ENCODE measurements around the gene SMLR1. TPM values are rescaled to one million over a fixed set of nuclear protein-coding genes. Genes with fewer than 3 reads are reported as not detected.

The SMLR1 gene
- total and polyA plus RNA-seq, 7 donors = not detected

GRCh38 chr6:130810307-130811030, 16.7 kb upstream of the SMLR1 start:
- H3K27ac ChIP-seq = no peak overlapping the region
- H3K36me3 ChIP-seq (ENCODE audit: insufficient read depth in 1 of 2, low read depth in 1 of 2) = no peaks in the 10 kb centered on the region
- intact Hi-C loops (cut with DNase I) = no loop called here
- no peaks in the 10 kb centered on the region for H3K4me1 ChIP-seq
- DNase-seq (no peak), ATAC-seq (no peak)
- no peak for TF ChIP-seq CTCF (IDR thresholded peaks at IDR 0.05)
- WGBS, 3 donors = 54 to 63% (median 56%) methylated on average over 9 of the region's 9 CpGs
- no peak overlapping the region for H3K4me3 ChIP-seq
- no peaks in the 10 kb centered on the region for H3K27me3 ChIP-seq (ENCODE audit: insufficient read depth in 3 of 3, low read length in 2 of 3)
- no peaks in the 10 kb centered on the region for H3K9me3 ChIP-seq

- Histone ChIP-seq H3K27me3 (ENCODE audit: insufficient read depth in 3 of 3, low read length in 2 of 3) (no peaks in the 10 kb centered on the region), H3K9me3 (no peaks in the 10 kb centered on the region), H3K4me1 (no peaks in the 10 kb centered on the region), H3K27ac (no peak overlapping the region), H3K36me3 (ENCODE audit: insufficient read depth in 1 of 2, low read depth in 1 of 2) (no peaks in the 10 kb centered on the region), H3K4me3 (no peak overlapping the region)
- 87 to 94% (median 90%) methylated on average over 5 of the region's 5 CpGs for WGBS, 3 donors
- DNase-seq = no peak
- no peak for ATAC-seq
- intact Hi-C loops (cut with DNase I) = no loop called here
- TF ChIP-seq CTCF (IDR thresholded peaks at IDR 0.05) = no peak
Observed at GRCh38 chr6:130811932-130812331, 15.3 kb upstream of the SMLR1 start.

- 89 to 92% (median 90%) methylated on average over 3 of the region's 3 CpGs for WGBS, 3 donors
- Histone ChIP-seq H3K4me3 (no peak overlapping the region), H3K36me3 (ENCODE audit: insufficient read depth in 1 of 2, low read depth in 1 of 2) (no peaks in the 10 kb centered on the region), H3K27ac (no peak overlapping the region), H3K27me3 (ENCODE audit: insufficient read depth in 3 of 3, low read length in 2 of 3) (no peaks in the 10 kb centered on the region), H3K9me3 (no peaks in the 10 kb centered on the region), H3K4me1 (no peaks in the 10 kb centered on the region)
- DNase-seq (no peak), ATAC-seq (no peak)
- intact Hi-C loops (cut with DNase I) = no loop called here
- TF ChIP-seq CTCF (IDR thresholded peaks at IDR 0.05) = no peak
Observed at GRCh38 chr6:130814506-130814905, 12.7 kb upstream of the SMLR1 start.

GRCh38 chr6:130815200-130816071, 11.8 kb upstream of the SMLR1 start:
- no peaks in the 10 kb centered on the region for H3K27me3 ChIP-seq (ENCODE audit: insufficient read depth in 3 of 3, low read length in 2 of 3)
- WGBS, 3 donors = 80 to 93% (median 86%) methylated on average over 5 of the region's 5 CpGs
- DNase-seq (no peak), ATAC-seq (no peak)
- no peaks in the 10 kb centered on the region for H3K4me1 ChIP-seq
- H3K9me3 ChIP-seq = no peaks in the 10 kb centered on the region
- no peak overlapping the region for H3K27ac ChIP-seq
- intact Hi-C loops (cut with DNase I) = no loop called here
- H3K4me3 ChIP-seq = no peak overlapping the region
- TF ChIP-seq CTCF (IDR thresholded peaks at IDR 0.05) = no peak
- no peaks in the 10 kb centered on the region for H3K36me3 ChIP-seq (ENCODE audit: insufficient read depth in 1 of 2, low read depth in 1 of 2)

All from psoas muscle (tissue), 8 donors.